Naive B cell (primary cell): ENCODE data around the gene NEK1. TPM values are rescaled to one million over a fixed set of nuclear protein-coding genes. Genes with fewer than 3 reads are reported as not detected.

Source experiments
- ATAC-seq, 2 donors: fragments of 150-1000 bp; cut with Tn5 transposase; 2 replicates each; pipeline ENCODE4 v1.10.0; 2021; ENCODE audit warnings: low read depth in 2 of 2, mild to moderate bottlenecking in 2 of 2, moderate library complexity in 2 of 2
- DNase-seq: peaks from one replicate; pipeline ENCODE4 v3.0.0; 2022
- H3K27ac Mint-ChIP-seq, 6 donors: one replicate each; pipeline ENCODE4 v1.8.0; 2020 to 2022; ENCODE audit warnings: mild to moderate bottlenecking in 6 of 6, mixed read lengths in 6 of 6, moderate library complexity in 5 of 6, inconsistent platforms in 2 of 6
- H3K27me3 Mint-ChIP-seq, 3 donors: one replicate each; pipeline ENCODE4 v1.8.0; 2021 to 2022; ENCODE audit warnings: mixed read lengths in 3 of 3, mild to moderate bottlenecking in 1 of 3
- H3K36me3 Mint-ChIP-seq, 2 donors: one replicate each; pipeline ENCODE4 v1.8.0; 2020 to 2022; ENCODE audit warnings: mixed read lengths in 2 of 2, inconsistent platforms in 1 of 2, mild to moderate bottlenecking in 1 of 2
- H3K4me1 Mint-ChIP-seq, 3 donors: one replicate each; pipeline ENCODE4 v1.8.0; 2020 to 2022; ENCODE audit warnings: mixed read lengths in 3 of 3, inconsistent platforms in 1 of 3, mild to moderate bottlenecking in 1 of 3, moderate library complexity in 1 of 3
- H3K4me3 Mint-ChIP-seq, 8 donors: one replicate each; pipeline ENCODE4 v1.8.0; 2020 to 2022; ENCODE audit warnings: mild to moderate bottlenecking in 8 of 8, mixed read lengths in 8 of 8, moderate library complexity in 8 of 8, inconsistent platforms in 2 of 8
- H3K9me3 Mint-ChIP-seq, 7 donors: one replicate each; pipeline ENCODE4 v1.8.0; 2020 to 2022; ENCODE audit warnings: mixed read lengths in 7 of 7, mild to moderate bottlenecking in 5 of 7, inconsistent platforms in 2 of 7, moderate library complexity in 1 of 7
- polyA plus RNA-seq, 6 donors: library from polyadenylated mRNA; unstranded; fragments of 300-500 nt; fragmentation: Illumina TruSeq; gene quantifications; one replicate each; pipeline ENCODE4 v1.2.3, GENCODE V29; 2021; ENCODE audit warnings: low read depth in 6 of 6

Gene NEK1
- polyA plus RNA-seq, 6 donors from 2014 or later: 10.0 to 15.4 (median 13.0) TPM

DNA sequence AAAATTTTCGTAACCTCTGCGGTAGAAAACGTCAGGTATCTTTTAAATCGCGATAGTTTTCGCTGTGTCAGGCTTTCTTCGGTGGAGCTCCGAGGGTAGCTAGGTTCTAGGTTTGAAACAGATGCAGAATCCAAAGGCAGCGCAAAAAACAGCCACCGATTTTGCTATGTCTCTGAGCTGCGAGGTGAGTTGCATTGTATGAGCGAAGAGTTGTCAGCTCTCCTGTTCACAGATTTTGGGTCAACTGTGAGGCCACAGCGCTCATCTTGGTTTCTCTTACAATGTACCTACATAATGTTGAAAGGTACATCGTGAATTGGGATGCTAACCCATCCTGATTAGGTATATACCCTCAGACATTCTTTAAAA lies 8.5 kb upstream of the NEK1 start:
- Mint-ChIP-seq H3K27me3 (no peaks in the 10 kb centered on the region), H3K4me3 (peak overlapping the region; percentile 90 to 100 (median 98)), H3K27ac (peak overlapping the region; percentile 99 to 100 (median 100)), H3K4me1 (peaks cover 21 to 52% (median 44%) of the 10 kb centered on the region in 3 donors), H3K36me3 (peaks cover 0 to 7% of the 10 kb centered on the region in 2 donors), H3K9me3 (no peaks in the 10 kb centered on the region)
- DNase-seq: no peak
- no peak for ATAC-seq

DNA sequence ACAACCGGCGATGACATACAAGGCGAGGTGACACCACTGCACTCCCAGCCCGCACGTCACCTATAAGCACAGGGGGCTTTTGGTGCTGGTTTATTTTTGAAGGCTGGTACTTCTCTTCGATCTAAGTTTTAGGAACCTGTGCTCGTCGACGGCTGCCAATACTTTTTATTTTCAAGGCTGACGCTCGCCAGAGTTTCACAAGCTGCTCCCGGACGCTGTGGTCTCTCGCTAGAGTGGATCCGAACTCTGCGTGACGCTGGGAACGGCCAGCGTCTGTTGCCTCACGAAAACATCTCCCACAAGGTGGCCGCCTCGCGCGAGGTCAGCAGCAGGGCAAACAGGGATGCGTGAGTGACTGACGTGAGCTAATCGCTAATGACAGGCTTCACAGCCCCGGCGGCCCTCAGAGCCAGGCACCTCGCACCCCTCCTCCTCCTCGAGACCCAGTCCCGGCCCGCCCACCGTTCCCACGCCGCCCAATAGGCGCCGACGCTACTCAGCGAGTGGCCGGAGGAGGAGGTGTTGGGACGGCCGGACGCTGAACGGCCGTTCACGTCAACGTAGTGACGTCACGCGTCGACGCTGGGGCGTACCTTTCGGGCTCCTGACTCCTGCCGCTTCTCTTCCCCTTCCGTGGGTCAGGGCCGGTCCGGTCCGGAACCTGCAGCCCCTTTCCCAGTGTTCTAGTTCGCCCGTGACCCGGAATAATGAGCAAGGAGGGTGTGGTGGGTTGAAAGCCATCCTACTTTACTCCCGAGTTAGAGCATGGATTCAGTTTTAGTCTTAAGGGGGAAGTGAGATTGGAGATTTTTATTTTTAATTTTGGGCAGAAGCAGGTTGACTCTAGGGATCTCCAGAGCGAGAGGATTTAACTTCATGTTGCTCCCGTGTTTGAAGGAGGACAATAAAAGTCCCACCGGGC lies 7.8 kb upstream of the NEK1 start, which contains the start of gene CLCN3:
TSS of gene CLCN3 (plus strand) at position 621 of the 922 bp plus-strand sequence. CDS start 15,351 bp downstream, outside the sequence.
- ATAC-seq: peak; percentile 72 to 75
- peaks cover 20 to 45% (median 38%) of the 10 kb centered on the region in 3 donors for H3K4me1 Mint-ChIP-seq
- no peaks in the 10 kb centered on the region for H3K27me3 Mint-ChIP-seq
- peak within 1 kb of the TSS; percentile 90 to 100 (median 98) for H3K4me3 Mint-ChIP-seq
- H3K9me3 Mint-ChIP-seq: no peaks in the 10 kb centered on the region
- peak; percentile 95 for DNase-seq
- peaks cover 0 to 4% of the 10 kb centered on the region in 2 donors for H3K36me3 Mint-ChIP-seq
- H3K27ac Mint-ChIP-seq: peak within 1 kb of the TSS; percentile 99 to 100 (median 100)

DNA sequence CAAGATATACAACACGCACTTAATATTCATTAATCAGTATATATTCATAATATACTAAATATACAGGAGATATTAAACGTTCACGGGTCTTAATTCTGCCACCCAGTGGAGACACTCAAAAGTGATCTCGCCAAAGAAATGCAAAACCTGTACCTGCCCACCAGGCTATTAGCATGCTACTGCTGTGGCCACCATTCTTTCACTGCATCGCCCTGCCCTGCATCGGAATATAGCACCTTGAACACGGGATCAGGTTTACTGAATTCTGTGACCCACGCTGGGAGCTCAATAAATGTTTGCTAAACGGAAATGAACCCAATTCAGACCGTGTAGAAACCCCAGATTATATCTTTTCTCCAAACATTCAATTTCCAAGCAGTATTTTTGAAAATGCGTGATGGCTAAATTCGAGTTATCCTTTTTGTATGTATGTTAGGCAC lies 7.2 kb upstream of the NEK1 start:
- no peaks in the 10 kb centered on the region for H3K9me3 Mint-ChIP-seq
- peak overlapping the region; percentile 99 to 100 (median 100) for H3K27ac Mint-ChIP-seq
- peak overlapping the region; percentile 90 to 100 (median 98) for H3K4me3 Mint-ChIP-seq
- H3K36me3 Mint-ChIP-seq: no peaks in the 10 kb centered on the region
- peaks cover 17 to 42% (median 36%) of the 10 kb centered on the region in 3 donors for H3K4me1 Mint-ChIP-seq
- peak; percentile 75 for DNase-seq
- no peaks in the 10 kb centered on the region for H3K27me3 Mint-ChIP-seq
- ATAC-seq: peak; percentile 43

DNA sequence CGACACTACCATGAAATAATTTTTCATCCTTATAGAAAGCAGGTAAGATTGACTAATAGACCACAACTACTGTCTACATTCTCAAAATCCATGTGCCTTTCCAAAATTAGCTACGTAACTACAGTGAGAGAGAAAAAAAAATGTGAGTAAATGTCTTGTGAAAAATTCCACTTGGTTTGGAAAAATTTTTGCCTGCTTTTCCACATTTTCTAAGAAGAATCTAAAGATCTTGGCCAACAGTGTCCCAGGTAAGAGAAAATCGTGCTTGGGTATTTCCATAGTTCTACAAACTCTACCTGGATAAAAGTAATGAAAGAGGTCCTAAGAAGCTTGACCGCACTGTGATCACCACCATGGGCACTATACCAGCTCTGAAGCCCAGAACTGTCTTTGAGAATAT lies 6.6 kb upstream of the NEK1 start:
- DNase-seq: no peak
- Mint-ChIP-seq H3K27ac (peak overlapping the region; percentile 99 to 100 (median 100)), H3K4me1 (peaks cover 17 to 42% (median 36%) of the 10 kb centered on the region in 3 donors), H3K27me3 (no peaks in the 10 kb centered on the region), H3K4me3 (peak overlapping the region in 7 of 8 donors; percentile 90 to 100 (median 97)), H3K9me3 (no peaks in the 10 kb centered on the region), H3K36me3 (no peaks in the 10 kb centered on the region)
- no peak for ATAC-seq

DNA sequence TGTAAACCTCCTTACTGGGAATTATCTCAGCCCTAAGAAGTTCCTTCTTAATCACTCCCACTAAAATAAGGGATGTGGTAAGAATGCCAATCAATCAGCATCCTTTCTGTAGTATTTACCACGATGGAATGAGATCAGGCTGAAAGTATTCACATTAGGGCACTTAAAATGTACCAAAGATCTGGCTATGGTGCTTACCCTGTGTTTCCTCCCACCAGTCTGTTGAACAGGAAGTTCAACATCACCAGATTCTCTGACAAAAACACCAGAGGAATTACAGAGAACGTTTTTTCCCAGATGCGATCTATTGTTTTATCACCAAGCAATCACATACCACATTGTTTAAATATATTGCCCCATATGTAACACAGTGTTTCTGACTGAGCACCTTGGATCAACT lies 5.9 kb upstream of the NEK1 start:
- H3K9me3 Mint-ChIP-seq: no peaks in the 10 kb centered on the region
- H3K27ac Mint-ChIP-seq: peak overlapping the region; percentile 99 to 100 (median 100)
- H3K4me3 Mint-ChIP-seq: peak overlapping the region in 4 of 8 donors; percentile 45 to 97 (median 95)
- DNase-seq (peak; percentile 13), ATAC-seq (no peak)
- no peaks in the 10 kb centered on the region for H3K27me3 Mint-ChIP-seq
- peaks cover 17 to 36% (median 34%) of the 10 kb centered on the region in 3 donors for H3K4me1 Mint-ChIP-seq
- H3K36me3 Mint-ChIP-seq: no peaks in the 10 kb centered on the region

DNA sequence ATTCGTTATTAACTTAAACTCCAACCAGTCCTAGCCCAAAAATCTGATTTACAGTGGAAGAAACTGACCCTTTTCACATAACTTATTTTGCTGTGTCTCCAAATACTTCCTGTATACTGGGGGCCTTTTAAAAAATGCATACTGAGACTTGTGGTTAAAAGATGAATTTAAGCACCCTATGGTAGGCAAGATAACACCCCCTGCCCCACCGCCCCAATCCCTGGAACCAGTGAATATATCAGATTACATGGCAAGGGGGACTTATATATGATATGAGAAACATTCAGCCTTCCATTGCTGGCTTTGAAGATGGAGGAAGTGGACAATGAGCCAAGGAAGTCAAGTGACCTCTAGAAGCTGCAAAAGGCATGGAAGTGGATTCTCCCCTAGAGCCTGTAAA lies 4.9 kb upstream of the NEK1 start:
- Mint-ChIP-seq H3K4me1 (peaks cover 21 to 37% (median 37%) of the 10 kb centered on the region in 3 donors), H3K27ac (peak overlapping the region in 5 of 6 donors; percentile 5 to 100 (median 79)), H3K4me3 (peak overlapping the region in 2 of 8 donors; percentile 27 to 54), H3K27me3 (no peaks in the 10 kb centered on the region), H3K9me3 (no peaks in the 10 kb centered on the region), H3K36me3 (no peaks in the 10 kb centered on the region)
- ATAC-seq: no peak
- DNase-seq: no peak

DNA sequence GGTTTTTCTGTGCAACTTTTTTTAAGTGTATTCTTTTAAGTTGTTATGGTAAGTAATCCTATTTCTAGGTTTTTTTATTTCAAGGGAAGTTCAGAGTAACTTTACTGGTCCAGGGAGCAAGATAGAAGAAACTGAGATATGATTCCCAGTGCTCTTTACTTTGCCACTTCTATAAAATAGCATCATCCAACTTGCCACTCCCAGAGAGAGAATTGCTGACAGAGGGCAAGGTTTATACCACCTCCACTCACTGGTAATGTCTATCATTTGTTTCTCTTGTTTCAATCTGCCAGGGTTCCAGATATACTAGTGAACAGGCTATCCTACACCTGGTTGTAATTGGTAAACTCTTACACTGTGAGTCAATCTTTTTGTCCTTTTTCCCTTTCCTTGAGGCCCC lies 4.5 kb upstream of the NEK1 start:
- peaks cover 21 to 38% (median 37%) of the 10 kb centered on the region in 3 donors for H3K4me1 Mint-ChIP-seq
- H3K9me3 Mint-ChIP-seq: no peaks in the 10 kb centered on the region
- ATAC-seq: no peak
- peak overlapping the region in 2 of 6 donors; percentile 47 to 100 for H3K27ac Mint-ChIP-seq
- H3K36me3 Mint-ChIP-seq: no peaks in the 10 kb centered on the region
- H3K4me3 Mint-ChIP-seq: peak overlapping the region in 1 of 8 donors; percentile 27
- no peak for DNase-seq
- H3K27me3 Mint-ChIP-seq: no peaks in the 10 kb centered on the region

DNA sequence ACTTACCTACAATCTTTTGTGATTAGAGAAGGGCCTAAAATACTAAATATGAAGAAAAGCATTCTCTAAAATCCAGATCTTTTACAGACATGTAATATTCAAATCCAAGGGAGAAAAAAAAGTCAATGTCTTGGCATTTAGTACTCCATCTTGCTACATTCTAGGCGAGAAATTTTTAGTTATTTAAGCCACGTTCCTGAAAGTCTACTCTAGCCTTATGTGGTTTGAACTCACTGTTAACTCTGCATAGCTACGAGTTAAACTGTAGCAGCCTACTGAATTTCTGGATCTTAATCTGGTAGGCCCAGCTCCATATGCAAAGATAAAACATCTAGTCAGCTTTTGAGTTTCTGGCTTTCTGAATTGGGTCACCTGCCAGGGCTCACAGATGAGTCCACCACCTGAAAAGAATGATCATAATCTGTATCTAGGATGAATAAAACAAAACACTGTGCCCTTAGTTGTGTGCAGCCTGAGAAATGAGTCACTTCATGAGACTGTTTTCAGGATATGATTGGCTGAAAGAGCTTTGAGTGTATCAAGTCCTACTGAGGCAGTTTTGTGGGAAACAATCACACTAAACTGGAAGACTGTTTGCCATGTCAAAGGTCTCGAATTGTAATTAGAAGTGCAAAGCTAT lies 3.2 kb upstream of the NEK1 start:
- H3K4me3 Mint-ChIP-seq: peak overlapping the region in 1 of 8 donors; percentile 26
- ATAC-seq: no peak
- H3K9me3 Mint-ChIP-seq: no peaks in the 10 kb centered on the region
- H3K27me3 Mint-ChIP-seq: no peaks in the 10 kb centered on the region
- peaks cover 26 to 38% (median 33%) of the 10 kb centered on the region in 3 donors for H3K4me1 Mint-ChIP-seq
- no peaks in the 10 kb centered on the region for H3K36me3 Mint-ChIP-seq
- no peak for DNase-seq
- H3K27ac Mint-ChIP-seq: peak overlapping the region in 2 of 6 donors; percentile 39 to 41

DNA sequence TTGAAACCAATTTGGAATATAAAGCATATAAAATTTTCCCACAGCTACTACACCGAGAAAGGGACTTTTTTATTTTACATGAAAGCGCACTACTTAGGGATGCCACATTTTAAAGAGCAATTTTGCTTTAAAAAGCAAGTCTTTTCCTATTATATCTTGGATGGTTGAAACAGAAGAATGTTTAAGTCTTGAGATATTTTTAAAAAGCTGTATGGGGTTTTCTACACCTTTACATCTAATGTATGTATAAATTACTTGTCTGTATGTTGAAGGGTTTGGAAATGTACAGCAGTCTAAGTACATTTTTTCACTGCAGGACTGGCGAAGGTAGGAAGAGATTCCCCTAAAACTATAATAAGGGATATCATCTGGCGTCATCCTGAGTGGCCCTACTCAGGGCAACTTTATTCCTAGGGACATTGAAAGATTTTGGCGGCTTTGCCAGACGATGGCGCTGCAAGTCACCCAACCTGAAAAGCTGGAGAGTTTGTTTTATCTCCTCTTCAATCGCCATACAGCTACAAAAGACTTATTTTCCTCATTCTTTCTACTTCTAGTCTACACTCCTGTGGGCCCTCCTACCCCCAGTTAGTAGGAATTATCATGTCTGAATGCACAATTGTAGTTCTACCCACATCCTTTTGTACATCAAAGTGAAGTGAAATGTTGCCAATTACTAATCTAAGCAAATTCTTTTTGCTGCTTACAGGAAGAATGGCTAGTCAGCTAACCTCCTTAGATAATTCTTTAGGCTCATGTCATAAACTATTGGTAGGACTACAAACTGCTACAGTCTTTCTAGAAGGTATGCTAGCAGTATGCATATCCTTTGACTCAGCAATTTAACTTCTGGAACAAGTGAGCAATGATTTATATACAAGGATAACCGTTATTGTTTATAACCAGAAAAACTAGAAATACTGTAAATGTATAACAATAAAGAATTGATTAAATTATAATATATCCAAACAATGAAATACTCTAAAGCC lies 782 bp upstream of the NEK1 start:
- Mint-ChIP-seq H3K4me3 (peak overlapping the region; percentile 93 to 100 (median 96)), H3K9me3 (no peaks in the 10 kb centered on the region), H3K4me1 (peaks cover 14 to 28% (median 15%) of the 10 kb centered on the region in 3 donors), H3K27ac (peak overlapping the region; percentile 99 to 100 (median 100)), H3K27me3 (no peaks in the 10 kb centered on the region), H3K36me3 (no peaks in the 10 kb centered on the region)
- peak; percentile 28 to 33 for ATAC-seq
- DNase-seq: peak; percentile 67

DNA sequence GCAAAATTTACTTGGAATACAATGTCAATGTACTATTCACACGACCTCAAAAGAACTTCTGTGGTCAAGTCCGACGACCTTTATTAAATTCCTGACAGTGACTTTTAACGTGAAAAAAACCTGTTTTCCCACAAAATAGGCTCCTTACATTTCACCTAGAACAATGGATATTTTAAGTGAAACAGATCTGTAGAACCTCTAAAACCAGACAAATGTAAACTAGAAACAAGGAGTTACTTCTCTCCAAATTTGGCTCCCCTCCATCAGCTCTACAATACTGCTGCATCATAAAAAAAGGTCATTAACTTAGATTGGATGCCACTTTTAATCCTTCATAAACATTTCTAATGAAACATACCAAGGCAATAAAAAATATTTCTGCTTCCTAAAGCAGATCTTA lies 1.2 kb downstream of the NEK1 start:
- H3K27me3 Mint-ChIP-seq: no peaks in the 10 kb centered on the region
- H3K27ac Mint-ChIP-seq: peak overlapping the region in 4 of 6 donors; percentile 74 to 100 (median 89)
- DNase-seq (no peak), ATAC-seq (no peak)
- no peaks in the 10 kb centered on the region for H3K36me3 Mint-ChIP-seq
- H3K4me3 Mint-ChIP-seq: peak overlapping the region in 7 of 8 donors; percentile 4 to 100 (median 96)
- peaks cover 21 to 29% (median 22%) of the 10 kb centered on the region in 3 donors for H3K4me1 Mint-ChIP-seq
- H3K9me3 Mint-ChIP-seq: no peaks in the 10 kb centered on the region

DNA sequence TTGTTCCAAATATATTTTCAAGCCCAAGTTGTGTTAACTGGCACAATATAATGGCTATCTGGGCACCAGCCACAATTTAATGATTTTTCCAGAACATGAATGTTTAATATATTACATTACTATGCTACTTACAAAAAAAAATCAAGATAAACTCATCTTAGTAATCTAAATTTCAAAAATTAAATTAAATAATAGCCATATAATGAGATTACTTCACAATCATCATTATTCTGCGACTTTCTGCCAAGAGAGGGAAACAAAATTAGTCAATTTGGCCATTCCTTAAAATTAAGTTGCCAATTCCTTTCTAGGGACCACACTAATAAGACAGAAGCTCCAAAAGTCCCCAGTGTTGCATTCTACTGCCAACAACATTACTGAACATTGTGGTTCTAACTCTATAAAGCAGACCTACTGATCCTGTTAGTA lies 7.5 kb downstream of the NEK1 start:
- H3K4me1 Mint-ChIP-seq: peaks cover 4 to 7% (median 7%) of the 10 kb centered on the region in 3 donors
- peaks cover 0 to 9% of the 10 kb centered on the region in 2 donors for H3K36me3 Mint-ChIP-seq
- H3K4me3 Mint-ChIP-seq: no peak overlapping the region
- no peaks in the 10 kb centered on the region for H3K9me3 Mint-ChIP-seq
- DNase-seq (no peak), ATAC-seq (no peak)
- H3K27me3 Mint-ChIP-seq: no peaks in the 10 kb centered on the region
- H3K27ac Mint-ChIP-seq: no peak overlapping the region

DNA sequence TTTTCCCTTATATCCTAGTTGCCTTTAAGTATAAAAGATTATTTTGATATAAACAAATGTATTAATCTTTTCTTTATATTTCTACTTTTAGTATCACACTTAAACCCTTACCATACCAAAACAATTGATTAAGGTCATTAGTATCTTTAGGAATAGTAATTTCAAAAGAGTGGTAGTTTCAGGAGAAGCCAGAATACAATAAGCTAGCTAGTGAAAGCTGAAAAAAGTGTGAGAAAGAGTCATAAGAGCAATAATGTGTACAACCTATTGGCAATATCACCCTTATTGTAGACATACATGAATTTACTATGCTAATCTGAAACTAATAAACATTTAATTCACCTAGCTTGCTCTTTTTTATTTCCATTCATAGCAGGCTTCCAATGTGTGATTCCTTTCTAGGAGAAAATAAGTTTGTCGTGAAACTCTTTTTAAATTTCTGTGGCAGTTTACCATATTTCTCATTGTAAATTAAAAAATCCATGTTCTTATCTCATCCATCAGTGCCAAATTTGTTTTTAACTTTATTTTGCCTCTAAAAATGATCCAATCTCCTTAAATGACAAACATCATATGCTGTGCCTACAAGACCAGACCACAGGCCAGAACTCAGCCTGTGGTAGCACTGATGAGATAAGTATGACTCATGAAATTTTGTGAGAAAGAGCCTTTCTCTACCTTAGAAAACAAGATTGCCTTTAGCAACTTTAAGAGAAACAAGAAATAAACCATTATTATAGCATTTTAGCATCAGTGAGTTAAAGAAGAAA lies 8.1 kb downstream of the NEK1 start:
- no peak overlapping the region for H3K4me3 Mint-ChIP-seq
- no peak overlapping the region for H3K27ac Mint-ChIP-seq
- DNase-seq: no peak
- peaks cover 0 to 9% of the 10 kb centered on the region in 2 donors for H3K36me3 Mint-ChIP-seq
- no peaks in the 10 kb centered on the region for H3K9me3 Mint-ChIP-seq
- H3K27me3 Mint-ChIP-seq: no peaks in the 10 kb centered on the region
- H3K4me1 Mint-ChIP-seq: peaks cover 4 to 7% (median 7%) of the 10 kb centered on the region in 3 donors
- no peak for ATAC-seq
